HG02852 (cell line): ENCODE results near the gene CHMP4B.

Experiments used
- ATAC-seq: cut with Tn5 transposase; IDR thresholded peaks from one replicate; pipeline ENCODE4 v1.9.1; 2021; ENCODE audit warnings: mild to moderate bottlenecking, moderate library complexity; ENCODE audit not compliant: unreplicated experiment

The CHMP4B gene

DNA sequence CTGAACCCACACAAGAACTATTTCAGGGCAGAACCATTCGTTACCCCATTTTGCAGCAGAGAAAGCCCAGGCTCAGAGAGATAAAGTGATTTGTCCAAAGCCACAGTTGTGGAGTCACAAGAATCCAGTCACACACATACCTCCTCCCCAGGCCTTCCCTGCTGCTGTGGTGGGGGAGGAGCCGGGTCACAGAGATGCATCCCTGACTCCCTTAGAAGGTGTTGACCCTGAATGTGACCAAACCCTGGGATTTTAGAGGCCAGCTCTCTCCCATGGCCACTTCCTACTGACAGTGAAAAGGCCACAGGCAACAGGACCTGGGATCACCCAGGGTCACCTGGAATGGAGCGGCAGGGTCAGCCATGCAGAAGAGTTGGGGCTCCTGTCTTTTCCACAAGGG lies 48.6 kb downstream of the CHMP4B start:
- no peak for ATAC-seq

GRCh38 chr20:33861458-33861857 lies 50.3 kb downstream of the CHMP4B start:
- no peak for ATAC-seq

DNA sequence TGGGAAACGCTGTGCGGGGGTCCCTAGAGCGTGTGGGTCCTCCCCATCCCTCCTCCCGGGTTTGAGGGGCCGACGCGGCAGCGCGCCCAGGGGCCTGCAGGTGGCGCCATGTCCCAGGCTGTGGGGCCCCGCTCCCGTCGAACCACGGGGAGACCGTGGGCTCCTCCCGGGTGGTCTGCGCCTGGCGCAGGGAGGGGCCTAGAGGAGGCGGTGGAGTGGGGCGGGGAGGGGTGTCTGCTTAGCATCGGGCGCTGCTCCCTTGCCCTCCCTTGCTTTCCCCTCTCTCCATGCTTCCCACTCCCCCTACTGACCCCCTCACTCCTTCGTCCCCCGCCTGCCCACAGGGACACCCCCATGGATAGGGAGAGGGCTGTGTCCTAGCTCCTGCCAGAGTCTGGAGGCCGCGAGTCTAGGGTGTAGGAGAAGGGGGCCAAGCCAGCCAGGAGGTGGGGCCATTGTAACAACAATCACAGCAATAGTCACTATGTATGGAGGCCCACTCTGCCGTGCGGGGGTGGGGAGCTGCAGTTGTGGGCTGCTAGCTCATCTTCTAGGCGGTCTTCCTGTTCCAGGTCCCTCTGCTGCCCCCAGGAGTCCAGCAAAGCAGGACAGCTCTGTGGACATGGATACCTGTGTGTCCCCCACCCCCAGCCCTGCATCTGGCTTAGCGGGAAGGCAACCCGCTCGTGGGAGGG lies 51.7 kb downstream of the CHMP4B start:
- ATAC-seq: peak; percentile 56

GRCh38 chr20:33863440-33864323 lies 52.5 kb downstream of the CHMP4B start:
- ATAC-seq: no peak

- no peak for ATAC-seq
These were observed 53.3 kb downstream of the CHMP4B start for GRCh38 chr20:33864324-33864963.

DNA sequence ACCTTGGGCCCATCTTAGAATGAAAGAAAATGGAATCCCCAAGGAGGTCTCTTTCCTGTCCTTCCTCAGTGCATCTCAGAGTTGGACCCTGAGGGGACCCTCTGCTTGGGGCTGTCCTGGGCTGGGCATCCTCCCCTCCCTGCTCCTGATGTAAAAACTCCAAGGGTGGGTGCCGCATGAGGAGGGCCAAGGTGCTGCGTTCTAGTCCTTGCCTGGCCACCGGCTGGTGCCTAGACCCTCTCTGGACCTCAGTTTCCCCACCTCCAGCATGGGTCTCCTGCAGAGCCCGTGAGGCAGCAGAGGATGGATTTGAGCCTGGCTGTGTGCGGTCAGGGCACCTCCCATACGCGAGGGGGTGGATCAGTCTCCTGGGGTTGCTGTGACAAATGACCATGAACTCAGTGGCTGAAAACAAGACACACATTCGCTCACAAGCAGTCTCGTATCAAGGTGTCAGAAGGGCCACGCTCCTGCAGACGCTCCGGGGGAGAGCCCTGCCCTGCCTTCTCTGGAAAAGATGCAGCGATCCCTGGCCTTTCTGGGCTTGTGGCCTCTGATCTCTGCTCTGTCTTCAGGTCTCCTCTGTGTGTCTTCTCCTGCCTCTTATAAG lies 54.7 kb downstream of the CHMP4B start:
- ATAC-seq: no peak

GRCh38 chr20:33866398-33867100 lies 55.4 kb downstream of the CHMP4B start:
- no peak for ATAC-seq

DNA sequence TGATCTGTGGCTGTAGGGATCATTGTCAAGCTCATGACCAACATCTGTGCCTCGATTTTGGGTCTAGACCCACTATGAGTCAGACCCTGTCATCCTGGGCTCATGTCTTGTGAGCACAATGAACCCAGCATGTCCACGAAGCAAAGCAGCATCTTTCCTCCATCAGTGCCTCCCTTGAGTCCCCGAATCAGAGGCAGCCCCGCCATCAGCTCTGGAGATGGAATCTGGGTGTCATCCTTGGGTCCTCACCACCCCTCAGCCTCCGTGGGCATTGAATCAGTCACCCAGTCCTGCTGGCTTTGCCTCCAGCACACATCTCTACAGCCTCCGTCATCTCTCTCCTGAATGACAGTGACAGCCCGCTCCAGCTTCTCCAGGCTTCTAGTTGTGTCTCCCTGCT lies 56.9 kb downstream of the CHMP4B start:
- no peak for ATAC-seq

- ATAC-seq: no peak
These were observed 57.4 kb downstream of the CHMP4B start for GRCh38 chr20:33868595-33868994.

DNA sequence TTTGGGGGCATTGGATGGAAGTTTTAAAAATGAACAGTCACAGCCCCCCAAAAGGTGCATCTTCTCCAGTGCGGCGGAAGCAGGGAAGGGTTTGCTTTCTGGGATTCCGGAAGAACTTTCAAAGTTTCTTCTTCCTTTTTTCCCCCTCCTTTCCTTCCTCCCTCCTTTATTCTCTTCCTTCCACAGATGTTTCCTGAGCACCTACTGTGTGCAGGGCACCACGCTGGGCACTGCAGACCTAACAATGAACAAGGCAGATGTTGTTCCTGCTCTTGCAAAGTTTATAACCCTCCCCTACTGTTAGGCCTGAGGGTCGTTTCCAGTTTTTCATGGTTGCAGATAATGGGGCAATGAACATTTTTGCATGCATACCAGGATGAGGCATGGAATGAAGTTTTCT lies 58.1 kb downstream of the CHMP4B start:
- no peak for ATAC-seq

DNA sequence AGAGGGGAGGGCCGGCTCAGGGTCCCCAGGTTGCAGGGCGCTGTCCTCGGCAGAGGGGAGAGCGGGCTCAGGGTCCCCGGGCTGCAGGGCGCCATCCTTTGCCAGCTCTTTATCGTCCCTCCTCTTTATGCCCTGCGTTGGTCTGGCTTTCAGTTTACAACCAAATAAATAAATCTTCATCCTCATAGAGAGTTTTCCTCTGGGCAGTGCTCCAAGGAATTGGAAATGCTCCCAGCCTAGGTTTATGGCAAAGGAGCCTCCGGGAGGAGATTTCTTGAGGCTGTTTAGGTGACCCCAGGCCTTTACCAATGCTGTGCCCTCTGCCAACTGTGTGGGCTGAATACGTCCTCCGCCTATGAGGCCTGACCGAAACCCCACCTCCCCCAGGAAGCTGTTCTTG lies 60.2 kb downstream of the CHMP4B start:
- no peak for ATAC-seq

DNA sequence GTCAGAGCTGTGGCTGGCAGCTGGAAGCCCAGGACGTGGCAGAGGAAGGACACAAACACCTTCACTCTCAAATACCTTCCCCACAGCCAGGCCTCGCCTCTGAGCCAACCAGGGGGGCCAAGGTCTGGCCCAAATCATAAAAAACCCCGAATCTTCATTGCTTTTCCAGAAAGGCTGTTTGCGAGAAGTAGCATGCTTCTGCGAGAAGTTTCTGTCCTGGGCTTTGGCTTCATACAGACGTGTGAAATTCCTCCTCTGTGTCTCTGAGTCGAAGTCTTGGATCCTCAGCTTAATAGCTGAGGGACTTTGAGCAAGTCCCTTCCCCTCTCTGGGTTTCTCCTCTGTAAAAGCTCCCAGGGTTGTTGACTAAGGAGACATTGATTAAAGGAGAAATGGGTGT lies 63.0 kb downstream of the CHMP4B start:
- no peak for ATAC-seq

DNA sequence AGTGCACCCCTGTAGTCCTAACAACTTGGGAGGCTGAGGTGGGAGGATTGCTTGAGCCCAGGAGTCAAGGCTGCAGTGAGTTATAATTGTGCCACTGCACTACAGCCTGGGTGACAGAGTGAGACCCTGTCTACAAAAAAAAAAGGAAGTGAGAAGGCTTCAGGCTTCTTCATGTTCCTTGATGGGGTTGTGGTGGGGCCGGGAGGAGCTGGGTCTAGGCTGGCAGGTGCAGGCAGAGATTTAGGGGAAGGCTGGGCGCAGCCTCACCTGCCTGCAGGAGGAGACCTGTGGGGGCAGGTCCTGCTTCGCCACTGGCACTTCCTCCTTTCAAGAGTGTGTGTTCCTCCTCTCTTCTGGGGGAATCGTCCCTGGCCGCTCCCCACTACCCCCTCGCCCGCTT lies 63.9 kb downstream of the CHMP4B start:
- peak; percentile 75 for ATAC-seq

- no peak for ATAC-seq
These were observed 64.4 kb downstream of the CHMP4B start for GRCh38 chr20:33875534-33876026.

DNA sequence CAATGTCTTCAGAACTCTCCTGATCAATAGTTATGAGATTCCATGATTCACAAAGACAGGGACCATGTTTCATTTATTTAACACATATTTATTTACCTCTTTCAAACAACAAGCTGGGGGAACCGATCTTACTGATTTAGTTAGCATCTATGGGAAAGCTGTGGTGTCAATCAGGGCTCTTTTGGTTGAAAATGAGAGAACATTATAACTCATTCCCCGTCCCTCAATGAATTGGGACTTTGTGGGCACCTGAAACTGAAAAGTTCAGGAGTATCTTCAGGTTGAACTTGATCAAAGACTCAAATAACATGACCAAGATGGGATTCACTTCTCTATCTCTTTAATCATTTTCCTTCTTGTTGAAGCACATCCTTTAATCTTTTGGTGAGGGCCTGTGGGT lies 67.4 kb downstream of the CHMP4B start:
- no peak for ATAC-seq

- ATAC-seq: no peak
These were observed 69.2 kb downstream of the CHMP4B start for GRCh38 chr20:33880396-33880795.

GRCh38 chr20:33881989-33882388 lies 70.8 kb downstream of the CHMP4B start:
- ATAC-seq: no peak

DNA sequence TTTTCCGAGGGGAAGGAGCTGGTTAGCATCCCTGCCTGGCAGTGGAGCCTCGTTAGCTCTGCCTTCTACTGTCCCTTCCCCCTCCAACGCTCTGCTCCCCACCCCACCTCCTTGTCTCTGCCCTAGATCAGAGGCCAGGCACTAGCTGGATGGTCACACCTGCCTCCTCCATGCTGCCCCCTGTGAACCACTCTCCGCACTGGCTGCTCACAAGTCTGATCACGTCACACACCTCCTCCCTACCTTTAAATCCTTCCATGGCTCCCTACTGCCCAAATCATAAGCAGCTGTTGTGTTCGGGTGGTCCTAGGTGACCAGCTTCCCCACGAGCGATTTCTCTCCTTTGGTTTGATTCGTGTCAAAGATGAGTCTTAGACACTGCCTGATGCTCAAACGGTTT lies 71.3 kb downstream of the CHMP4B start:
- ATAC-seq: no peak

- peak; percentile 88 for ATAC-seq
These were observed 72.0 kb downstream of the CHMP4B start for GRCh38 chr20:33883164-33883563.

DNA sequence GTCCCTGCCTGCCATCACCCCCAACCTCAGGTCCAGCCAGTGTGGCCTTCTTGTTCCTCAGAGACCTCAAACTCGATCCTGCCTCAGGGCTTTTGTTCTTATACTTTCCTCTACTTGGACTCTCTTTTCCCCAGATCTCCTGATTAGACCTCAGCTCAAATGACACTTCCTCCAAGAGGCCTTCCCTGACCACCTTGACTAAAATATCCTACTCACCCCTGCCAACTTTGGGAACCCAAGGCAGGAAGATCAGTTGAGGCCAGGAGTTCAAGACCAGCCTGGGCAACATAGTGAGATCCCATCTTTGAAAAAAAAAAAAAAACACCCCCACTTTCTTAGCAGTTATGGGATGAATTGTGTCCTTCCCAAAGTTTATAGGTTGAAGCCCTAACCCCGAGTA lies 73.5 kb downstream of the CHMP4B start:
- ATAC-seq: no peak

GRCh38 chr20:33889312-33889711 lies 78.2 kb downstream of the CHMP4B start:
- no peak for ATAC-seq
